ENCODE results near the gene QRFP. TPM values are rescaled to one million over a fixed set of nuclear protein-coding genes. Genes with fewer than 3 reads are reported as not detected.

QRFP gene
- total and polyA plus RNA-seq, 4 donors = 0.05 TPM; not detected in 3

DNA sequence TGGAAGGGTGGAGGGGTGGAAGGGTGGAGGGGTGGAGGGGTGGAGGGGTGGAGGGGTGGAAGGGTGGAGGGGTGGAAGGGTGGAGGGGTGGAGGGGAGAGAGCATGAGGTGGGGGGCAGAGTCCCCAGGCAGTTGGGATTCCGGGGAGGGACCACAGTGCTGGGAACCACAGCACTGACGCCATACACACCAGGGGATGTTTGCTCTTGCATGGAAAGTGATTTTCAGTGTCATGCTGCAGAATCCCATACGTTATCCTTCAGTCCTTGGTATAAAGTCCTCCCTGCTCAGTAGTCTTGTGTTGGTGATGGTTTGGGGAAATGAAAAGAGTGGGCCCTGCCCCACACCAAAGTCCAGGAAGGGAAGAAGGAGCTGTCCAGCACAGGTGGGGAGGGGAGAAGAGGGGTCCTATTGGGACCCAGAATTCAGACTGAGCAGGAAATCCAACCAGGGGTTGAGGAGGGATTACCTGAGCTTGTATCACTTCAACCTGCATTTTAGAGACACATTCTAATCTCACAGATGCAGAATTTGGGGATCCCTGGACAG lies 48.0 kb upstream of the QRFP start (continued):
- TF ChIP-seq, protein P1, sequence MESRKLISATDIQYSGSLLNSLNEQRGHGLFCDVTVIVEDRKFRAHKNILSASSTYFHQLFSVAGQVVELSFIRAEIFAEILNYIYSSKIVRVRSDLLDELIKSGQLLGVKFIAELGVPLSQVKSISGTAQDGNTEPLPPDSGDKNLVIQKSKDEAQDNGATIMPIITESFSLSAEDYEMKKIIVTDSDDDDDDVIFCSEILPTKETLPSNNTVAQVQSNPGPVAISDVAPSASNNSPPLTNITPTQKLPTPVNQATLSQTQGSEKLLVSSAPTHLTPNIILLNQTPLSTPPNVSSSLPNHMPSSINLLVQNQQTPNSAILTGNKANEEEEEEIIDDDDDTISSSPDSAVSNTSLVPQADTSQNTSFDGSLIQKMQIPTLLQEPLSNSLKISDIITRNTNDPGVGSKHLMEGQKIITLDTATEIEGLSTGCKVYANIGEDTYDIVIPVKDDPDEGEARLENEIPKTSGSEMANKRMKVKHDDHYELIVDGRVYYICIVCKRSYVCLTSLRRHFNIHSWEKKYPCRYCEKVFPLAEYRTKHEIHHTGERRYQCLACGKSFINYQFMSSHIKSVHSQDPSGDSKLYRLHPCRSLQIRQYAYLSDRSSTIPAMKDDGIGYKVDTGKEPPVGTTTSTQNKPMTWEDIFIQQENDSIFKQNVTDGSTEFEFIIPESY (IDR thresholded peaks at IDR 0.05) = no peak
- TF ChIP-seq, protein P2, sequence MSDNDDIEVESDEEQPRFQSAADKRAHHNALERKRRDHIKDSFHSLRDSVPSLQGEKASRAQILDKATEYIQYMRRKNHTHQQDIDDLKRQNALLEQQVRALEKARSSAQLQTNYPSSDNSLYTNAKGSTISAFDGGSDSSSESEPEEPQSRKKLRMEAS (IDR thresholded peaks at IDR 0.05) = no peak

DNA sequence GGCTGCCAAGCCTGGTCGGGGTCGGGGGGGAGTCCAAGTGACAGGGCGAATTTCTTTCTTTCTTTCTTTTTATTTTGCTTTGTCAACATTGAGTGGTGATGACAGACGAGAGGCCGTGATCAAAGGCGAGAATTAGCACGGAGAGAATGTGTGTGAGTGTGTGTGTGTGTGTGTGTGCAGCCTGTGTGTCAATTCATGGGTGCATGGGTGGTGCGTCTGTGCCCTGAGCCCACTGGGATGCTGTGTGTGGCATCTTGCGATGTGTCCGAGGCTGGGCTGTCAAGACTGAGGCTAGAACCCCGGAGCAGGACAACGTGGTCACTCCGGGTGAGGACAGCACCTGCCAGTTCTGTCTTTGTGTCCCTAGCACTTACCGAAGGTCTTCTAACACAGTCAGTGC lies 47.2 kb upstream of the QRFP start:
- H3K36me3 ChIP-seq (ENCODE audit: control insufficient read depth in 4 of 4, insufficient read depth in 3 of 4, low read depth in 1 of 4, low read length in 3 of 4) = no peaks in the 10 kb centered on the region
- no peak for DNase-seq (ENCODE audit: low spot score)
- no peaks in the 10 kb centered on the region for H3K9me3 ChIP-seq (ENCODE audit: control insufficient read depth in 4 of 4, low read length in 3 of 4)
- peaks cover 6 to 13% (median 9%) of the 10 kb centered on the region in 4 donors for H3K4me1 ChIP-seq (ENCODE audit: control insufficient read depth in 4 of 4, insufficient read depth in 4 of 4, low read length in 3 of 4)
- WGBS = 46% methylated on average over 14 of the region's 14 CpGs
- TF ChIP-seq TAF1 (conservative IDR thresholded peaks at IDR 0.05) (no peak), SP1 (IDR thresholded peaks at IDR 0.05) (no peak), YY1 (IDR thresholded peaks at IDR 0.05) (no peak), NR2F2 (IDR thresholded peaks at IDR 0.05) (no peak), EGR1 (IDR thresholded peaks at IDR 0.05; ENCODE audit: low read depth in 2 of 2) (no peak), HNF4G (IDR thresholded peaks at IDR 0.05) (no peak)
- peaks cover 0 to 12% (median 4%) of the 10 kb centered on the region in 4 donors for H3K27me3 ChIP-seq (ENCODE audit: control insufficient read depth in 4 of 4, insufficient read depth in 4 of 4, low read length in 3 of 4)
- no peak overlapping the region for H3K27ac ChIP-seq (ENCODE audit: low read depth in 1 of 2, low read length in 2 of 2)
- no peak overlapping the region for H3K9ac ChIP-seq (ENCODE audit: low read depth in 1 of 2, low read length in 2 of 2)
- H3K4me3 ChIP-seq (ENCODE audit: low read depth in 1 of 3, low read length in 3 of 3) = no peak overlapping the region

DNA sequence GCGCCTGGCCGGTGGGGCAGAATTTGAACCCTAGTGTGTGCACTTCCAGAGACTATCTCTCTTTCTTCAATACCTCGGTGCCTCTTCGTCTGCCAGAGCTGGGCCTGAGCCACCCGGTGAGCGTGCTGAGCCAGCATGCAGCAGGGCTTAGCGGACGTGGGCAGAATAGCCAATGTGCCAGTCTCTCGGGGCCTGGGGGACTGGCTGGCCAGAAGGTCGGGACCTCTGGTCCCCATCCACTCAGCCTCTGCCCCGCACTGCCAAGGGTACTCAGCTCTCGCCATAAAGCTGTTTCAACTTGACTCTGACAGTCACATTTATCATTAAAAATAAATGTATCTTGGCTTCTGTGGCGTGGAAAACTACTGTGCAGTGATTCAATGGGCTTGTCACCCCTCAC lies 46.6 kb upstream of the QRFP start:
- Histone ChIP-seq H3K27me3 (ENCODE audit: control insufficient read depth in 4 of 4, insufficient read depth in 4 of 4, low read length in 3 of 4) (peaks cover 0 to 12% (median 4%) of the 10 kb centered on the region in 4 donors), H3K9me3 (ENCODE audit: control insufficient read depth in 4 of 4, low read length in 3 of 4) (no peaks in the 10 kb centered on the region), H3K27ac (ENCODE audit: low read depth in 1 of 2, low read length in 2 of 2) (no peak overlapping the region), H3K4me1 (ENCODE audit: control insufficient read depth in 4 of 4, insufficient read depth in 4 of 4, low read length in 3 of 4) (peaks cover 11 to 19% (median 14%) of the 10 kb centered on the region in 4 donors), H3K36me3 (ENCODE audit: control insufficient read depth in 4 of 4, insufficient read depth in 3 of 4, low read depth in 1 of 4, low read length in 3 of 4) (no peaks in the 10 kb centered on the region), H3K9ac (ENCODE audit: low read depth in 1 of 2, low read length in 2 of 2) (no peak overlapping the region), H3K4me3 (ENCODE audit: low read depth in 1 of 3, low read length in 3 of 3) (no peak overlapping the region)
- TF ChIP-seq, protein P3, sequence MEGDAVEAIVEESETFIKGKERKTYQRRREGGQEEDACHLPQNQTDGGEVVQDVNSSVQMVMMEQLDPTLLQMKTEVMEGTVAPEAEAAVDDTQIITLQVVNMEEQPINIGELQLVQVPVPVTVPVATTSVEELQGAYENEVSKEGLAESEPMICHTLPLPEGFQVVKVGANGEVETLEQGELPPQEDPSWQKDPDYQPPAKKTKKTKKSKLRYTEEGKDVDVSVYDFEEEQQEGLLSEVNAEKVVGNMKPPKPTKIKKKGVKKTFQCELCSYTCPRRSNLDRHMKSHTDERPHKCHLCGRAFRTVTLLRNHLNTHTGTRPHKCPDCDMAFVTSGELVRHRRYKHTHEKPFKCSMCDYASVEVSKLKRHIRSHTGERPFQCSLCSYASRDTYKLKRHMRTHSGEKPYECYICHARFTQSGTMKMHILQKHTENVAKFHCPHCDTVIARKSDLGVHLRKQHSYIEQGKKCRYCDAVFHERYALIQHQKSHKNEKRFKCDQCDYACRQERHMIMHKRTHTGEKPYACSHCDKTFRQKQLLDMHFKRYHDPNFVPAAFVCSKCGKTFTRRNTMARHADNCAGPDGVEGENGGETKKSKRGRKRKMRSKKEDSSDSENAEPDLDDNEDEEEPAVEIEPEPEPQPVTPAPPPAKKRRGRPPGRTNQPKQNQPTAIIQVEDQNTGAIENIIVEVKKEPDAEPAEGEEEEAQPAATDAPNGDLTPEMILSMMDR (IDR thresholded peaks at IDR 0.05; ENCODE audit: low read depth, low read length, missing input control) = no peak
- TF ChIP-seq, protein P4, sequence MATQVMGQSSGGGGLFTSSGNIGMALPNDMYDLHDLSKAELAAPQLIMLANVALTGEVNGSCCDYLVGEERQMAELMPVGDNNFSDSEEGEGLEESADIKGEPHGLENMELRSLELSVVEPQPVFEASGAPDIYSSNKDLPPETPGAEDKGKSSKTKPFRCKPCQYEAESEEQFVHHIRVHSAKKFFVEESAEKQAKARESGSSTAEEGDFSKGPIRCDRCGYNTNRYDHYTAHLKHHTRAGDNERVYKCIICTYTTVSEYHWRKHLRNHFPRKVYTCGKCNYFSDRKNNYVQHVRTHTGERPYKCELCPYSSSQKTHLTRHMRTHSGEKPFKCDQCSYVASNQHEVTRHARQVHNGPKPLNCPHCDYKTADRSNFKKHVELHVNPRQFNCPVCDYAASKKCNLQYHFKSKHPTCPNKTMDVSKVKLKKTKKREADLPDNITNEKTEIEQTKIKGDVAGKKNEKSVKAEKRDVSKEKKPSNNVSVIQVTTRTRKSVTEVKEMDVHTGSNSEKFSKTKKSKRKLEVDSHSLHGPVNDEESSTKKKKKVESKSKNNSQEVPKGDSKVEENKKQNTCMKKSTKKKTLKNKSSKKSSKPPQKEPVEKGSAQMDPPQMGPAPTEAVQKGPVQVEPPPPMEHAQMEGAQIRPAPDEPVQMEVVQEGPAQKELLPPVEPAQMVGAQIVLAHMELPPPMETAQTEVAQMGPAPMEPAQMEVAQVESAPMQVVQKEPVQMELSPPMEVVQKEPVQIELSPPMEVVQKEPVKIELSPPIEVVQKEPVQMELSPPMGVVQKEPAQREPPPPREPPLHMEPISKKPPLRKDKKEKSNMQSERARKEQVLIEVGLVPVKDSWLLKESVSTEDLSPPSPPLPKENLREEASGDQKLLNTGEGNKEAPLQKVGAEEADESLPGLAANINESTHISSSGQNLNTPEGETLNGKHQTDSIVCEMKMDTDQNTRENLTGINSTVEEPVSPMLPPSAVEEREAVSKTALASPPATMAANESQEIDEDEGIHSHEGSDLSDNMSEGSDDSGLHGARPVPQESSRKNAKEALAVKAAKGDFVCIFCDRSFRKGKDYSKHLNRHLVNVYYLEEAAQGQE (IDR thresholded peaks at IDR 0.05) = no peak
- no peak for TF ChIP-seq YY1 (IDR thresholded peaks at IDR 0.05)
- WGBS = 56% methylated on average over 13 of the region's 13 CpGs
- no peak for DNase-seq (ENCODE audit: low spot score)

All from liver (tissue), 9 donors.